Bronchus fibroblast of lung (primary cell): ENCODE data around the gene FBXO8. TPM values are rescaled to one million over a fixed set of nuclear protein-coding genes. Genes with fewer than 3 reads are reported as not detected.

Source experiments
- total RNA-seq: library from RNA; depleted of rRNA; stranded (reverse); fragments of >200 nt; gene quantifications from 2 replicates; pipeline ENCODE4 v1.2.3, GENCODE V29; 2015

The FBXO8 gene
- total RNA-seq, result 17.1 and 20.8 TPM in 2 replicates

GRCh38 chr4:174283507-174284471 lies at the start of gene FBXO8, which contains the start of gene CEP44:
Gene FBXO8 (minus strand): TSS chr4:174283667. CDS start chr4:174263092, 20,575 bp downstream.
Gene CEP44 (plus strand): TSS chr4:174283911. CDS start chr4:174299122, 15,211 bp downstream.

Other genes starting within 250 kb of the FBXO8 start
- 12.0 and 12.6 TPM in 2 replicates for gene CEP44, start 244 bp upstream of the FBXO8 start, total RNA-seq
- not detected in 2 replicates for gene HPGD, start 238.8 kb upstream of the FBXO8 start, total RNA-seq